PC-9 (cell line): ENCODE data around the gene PLEKHG4B. TPM values are rescaled to one million over a fixed set of nuclear protein-coding genes. Genes with fewer than 3 reads are reported as not detected.

Experiments used
- BruUV-seq: library from RNA; stranded (reverse); fragments of 400-500 nt; replicated peaks from 2 replicates; lab custom pipeline; 2021; lab: Mats Ljungman, UMichigan
- CTCF ChIA-PET: fragments of 300-600 bp; sonication (Branson Sonifier 250); formaldehyde crosslinking; loops from one replicate; lab custom pipeline; 2022; ENCODE audit warnings: antibody characterized with exemption; lab: Charles Lee
- POLR2A ChIA-PET: fragments of 300-600 bp; sonication (Branson Sonifier 250); formaldehyde crosslinking; loops from one replicate; lab custom pipeline; 2022; ENCODE audit warnings: antibody characterized with exemption; ENCODE audit not compliant: unreplicated experiment; lab: Charles Lee
- DNase-seq, 2 experiments: peaks; one replicate each; pipeline versions ENCODE4 v3.0.0 to v3.0.0-alpha.2; 2015 to 2022; ENCODE audit warnings: mixed read lengths in 1 of 2
- H2AFZ ChIP-seq: fragments of 200-600 bp; sonication (generic); 2 replicates; pipeline ENCODE4 v1.8.1; 2017; ENCODE audit warnings: antibody characterized with exemption
- H3F3A ChIP-seq: fragments of 200-600 bp; sonication (generic); 2 replicates; pipeline ENCODE4 v1.8.1; 2017; ENCODE audit warnings: antibody characterized with exemption, mild to moderate bottlenecking, low read depth; ENCODE audit not compliant: insufficient read depth
- H3K27ac ChIP-seq: fragments of 200-600 bp; sonication (generic); 2 replicates; pipeline ENCODE4 v1.6.1; 2016; ENCODE audit warnings: mixed run types
- H3K27me3 ChIP-seq: fragments of 200-600 bp; sonication (generic); 2 replicates; pipeline ENCODE4 v1.6.1; 2016; ENCODE audit warnings: low read depth, mixed run types; ENCODE audit not compliant: insufficient read depth
- H3K36me3 ChIP-seq: fragments of 200-600 bp; sonication (generic); 2 replicates; pipeline ENCODE4 v1.6.1; 2016; ENCODE audit warnings: low read depth, mixed run types
- H3K4me1 ChIP-seq: fragments of 200-600 bp; sonication (generic); replicated peaks from 2 replicates; pipeline ENCODE4 v1.6.1; 2016; ENCODE audit warnings: mixed run types; ENCODE audit not compliant: insufficient read depth
- H3K4me2 ChIP-seq: fragments of 200-600 bp; sonication (generic); 2 replicates; pipeline ENCODE4 v1.6.1; 2017; ENCODE audit warnings: mixed run types
- H3K4me3 ChIP-seq: fragments of 200-600 bp; sonication (generic); 2 replicates; pipeline ENCODE4 v1.6.1; 2016; ENCODE audit warnings: mixed run types
- H3K79me2 ChIP-seq: fragments of 200-600 bp; sonication (generic); 2 replicates; pipeline ENCODE4 v1.6.1; 2017; ENCODE audit warnings: low read depth, mixed run types
- H3K9me2 ChIP-seq: fragments of 200-600 bp; sonication (generic); 2 replicates; pipeline ENCODE4 v1.8.1; 2017; ENCODE audit warnings: mild to moderate bottlenecking; ENCODE audit not compliant: insufficient read depth
- H3K9me3 ChIP-seq: fragments of 200-600 bp; sonication (generic); 2 replicates; pipeline ENCODE4 v1.8.1; 2016; ENCODE audit warnings: low read depth; ENCODE audit not compliant: insufficient read depth
- H4K20me1 ChIP-seq: fragments of 200-600 bp; sonication (generic); 2 replicates; pipeline ENCODE4 v1.8.1; 2017; ENCODE audit not compliant: insufficient read depth
- CTCF ChIP-seq: fragments of 200-600 bp; sonication (generic); conservative IDR thresholded peaks from 2 replicates; pipeline ENCODE4 v1.6.1; 2017; ENCODE audit warnings: mixed run types, antibody characterized with exemption, mild to moderate bottlenecking, moderate library complexity
- EZH2 ChIP-seq: fragments of 200-600 bp; sonication (generic); IDR thresholded peaks from 2 replicates; pipeline ENCODE4 v1.8.0; 2017; ENCODE audit warnings: antibody characterized with exemption, low read depth
- intact Hi-C: fragments of 100-400 bp; cut with micrococcal nuclease; formaldehyde crosslinking; loops from one replicate; pipeline ENCODE4 v1.10.0; 2022; ENCODE audit not compliant: unreplicated experiment
- total RNA-seq: library from RNA; stranded (reverse); gene quantifications from 2 replicates; pipeline ENCODE4 v1.2.3, GENCODE V29; 2021

PLEKHG4B gene
- total RNA-seq, 1 experiment from 2014 or later: not detected

GRCh38 chr5:176296-176823, 84.4 kb downstream of the PLEKHG4B start:
- no peaks in the 10 kb centered on the region for H3K79me2 ChIP-seq
- CTCF ChIA-PET: no interaction called here
- POLR2A ChIA-PET: no interaction called here
- no peaks in the 10 kb centered on the region for H3F3A ChIP-seq
- BruUV-seq: no TSS peak
- H4K20me1 ChIP-seq: 0 out of 2 replicates have a peak, but pooled peaks cover 8% of the 10 kb centered on the region
- no peak overlapping the region for H3K4me3 ChIP-seq
- H3K36me3 ChIP-seq: no peaks in the 10 kb centered on the region
- no peaks in the 10 kb centered on the region for H3K9me3 ChIP-seq
- no peaks in the 10 kb centered on the region for H3K4me1 ChIP-seq
- no peak overlapping the region for H3K4me2 ChIP-seq
- DNase-seq: no peak
- peaks cover 94% of the 10 kb centered on the region for H3K27me3 ChIP-seq
- intact Hi-C loops: no loop called here
- no peak for TF ChIP-seq EZH2
- no peak for TF ChIP-seq CTCF
- H3K27ac ChIP-seq: no peak overlapping the region
- no peak overlapping the region for H2AFZ ChIP-seq
- H3K9me2 ChIP-seq: no peaks in the 10 kb centered on the region

GRCh38 chr5:178110-178509, 86.1 kb downstream of the PLEKHG4B start:
- Histone ChIP-seq H3F3A (no peaks in the 10 kb centered on the region), H3K4me2 (no peak overlapping the region), H4K20me1 (0 out of 2 replicates have a peak, but pooled peaks cover 8% of the 10 kb centered on the region), H3K27me3 (peaks cover 94% of the 10 kb centered on the region), H3K36me3 (no peaks in the 10 kb centered on the region), H3K9me2 (no peaks in the 10 kb centered on the region), H3K27ac (no peak overlapping the region), H3K79me2 (no peaks in the 10 kb centered on the region), H3K4me3 (no peak overlapping the region), H3K4me1 (no peaks in the 10 kb centered on the region), H2AFZ (no peak overlapping the region), H3K9me3 (no peaks in the 10 kb centered on the region)
- DNase-seq: no peak
- CTCF ChIA-PET: no interaction called here
- POLR2A ChIA-PET: no interaction called here
- TF ChIP-seq CTCF (no peak), EZH2 (no peak)
- BruUV-seq: no TSS peak
- intact Hi-C loops: no loop called here

GRCh38 chr5:179401-179800, 87.4 kb downstream of the PLEKHG4B start:
- ChIA-PET CTCF (no interaction called here), POLR2A (no interaction called here)
- no peak overlapping the region for H3K27ac ChIP-seq
- no peaks in the 10 kb centered on the region for H3K9me3 ChIP-seq
- no peak for TF ChIP-seq EZH2
- TF ChIP-seq CTCF: no peak
- no TSS peak for BruUV-seq
- H3K27me3 ChIP-seq: peaks cover 97% of the 10 kb centered on the region
- H3F3A ChIP-seq: no peaks in the 10 kb centered on the region
- 0 out of 2 replicates have a peak, but pooled peaks cover 8% of the 10 kb centered on the region for H4K20me1 ChIP-seq
- no peak overlapping the region for H3K4me2 ChIP-seq
- H3K4me3 ChIP-seq: no peak overlapping the region
- H3K36me3 ChIP-seq: no peaks in the 10 kb centered on the region
- no peak for DNase-seq
- intact Hi-C loops: no loop called here
- no peak overlapping the region for H2AFZ ChIP-seq
- no peaks in the 10 kb centered on the region for H3K9me2 ChIP-seq
- H3K79me2 ChIP-seq: no peaks in the 10 kb centered on the region
- no peaks in the 10 kb centered on the region for H3K4me1 ChIP-seq
